Kidney capillary endothelial cell (primary cell): Measurements from ENCODE around the gene CASKIN1.
"Not testable (repeated sequence)": the region's sequence is repeated elsewhere in the genome, so short reads cannot be mapped to it uniquely, and the experiment has no call there.

ENCODE experiments used
- DNase-seq: peaks from one replicate; pipeline ENCODE4 v3.0.0-alpha.2; 2018; ENCODE audit warnings: low spot score

CASKIN1 gene

GRCh38 chr16:2129890-2130447 is 66.4 kb downstream of the CASKIN1 start:
- not testable (repeated sequence) for DNase-seq

- DNase-seq = not testable (repeated sequence)
Observed at GRCh38 chr16:2129251-2129650, 67.2 kb downstream of the CASKIN1 start.

GRCh38 chr16:2127630-2128280 is 68.7 kb downstream of the CASKIN1 start:
- not testable (repeated sequence) for DNase-seq
